ENCODE data around the gene FHOD3.

- TF ChIP-seq, protein P1, sequence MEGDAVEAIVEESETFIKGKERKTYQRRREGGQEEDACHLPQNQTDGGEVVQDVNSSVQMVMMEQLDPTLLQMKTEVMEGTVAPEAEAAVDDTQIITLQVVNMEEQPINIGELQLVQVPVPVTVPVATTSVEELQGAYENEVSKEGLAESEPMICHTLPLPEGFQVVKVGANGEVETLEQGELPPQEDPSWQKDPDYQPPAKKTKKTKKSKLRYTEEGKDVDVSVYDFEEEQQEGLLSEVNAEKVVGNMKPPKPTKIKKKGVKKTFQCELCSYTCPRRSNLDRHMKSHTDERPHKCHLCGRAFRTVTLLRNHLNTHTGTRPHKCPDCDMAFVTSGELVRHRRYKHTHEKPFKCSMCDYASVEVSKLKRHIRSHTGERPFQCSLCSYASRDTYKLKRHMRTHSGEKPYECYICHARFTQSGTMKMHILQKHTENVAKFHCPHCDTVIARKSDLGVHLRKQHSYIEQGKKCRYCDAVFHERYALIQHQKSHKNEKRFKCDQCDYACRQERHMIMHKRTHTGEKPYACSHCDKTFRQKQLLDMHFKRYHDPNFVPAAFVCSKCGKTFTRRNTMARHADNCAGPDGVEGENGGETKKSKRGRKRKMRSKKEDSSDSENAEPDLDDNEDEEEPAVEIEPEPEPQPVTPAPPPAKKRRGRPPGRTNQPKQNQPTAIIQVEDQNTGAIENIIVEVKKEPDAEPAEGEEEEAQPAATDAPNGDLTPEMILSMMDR (conservative IDR thresholded peaks at IDR 0.05) = no peak
- no peak for TF ChIP-seq EZH2 (IDR thresholded peaks at IDR 0.05; ENCODE audit: low read depth)
Measured at GRCh38 chr18:36653870-36654269, 356.4 kb downstream of the FHOD3 start.

Data from PC-9 (cell line).